ENCODE measurements around the gene AGBL5.

DNA sequence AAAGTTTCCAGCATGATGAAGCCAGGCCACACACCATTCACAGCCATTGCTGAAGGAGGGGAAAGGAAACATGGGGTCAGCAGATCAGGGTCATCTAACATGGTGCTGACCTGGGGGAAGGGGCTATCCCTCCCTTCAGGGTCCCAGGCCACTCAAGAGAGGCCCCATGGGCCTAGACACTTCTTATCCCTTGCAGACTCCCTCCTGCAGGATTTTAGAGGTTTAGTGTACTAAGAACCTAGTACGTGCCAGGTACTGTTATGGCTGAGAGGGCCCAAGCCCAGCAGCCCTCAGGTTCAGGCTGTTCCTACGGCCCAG, 43.9 kb downstream of the AGBL5 start:
- TF ChIP-seq EZH2 (IDR thresholded peaks at IDR 0.05; ENCODE audit: borderline replicate concordance, low read length) = no peak
- TF ChIP-seq, protein P1, sequence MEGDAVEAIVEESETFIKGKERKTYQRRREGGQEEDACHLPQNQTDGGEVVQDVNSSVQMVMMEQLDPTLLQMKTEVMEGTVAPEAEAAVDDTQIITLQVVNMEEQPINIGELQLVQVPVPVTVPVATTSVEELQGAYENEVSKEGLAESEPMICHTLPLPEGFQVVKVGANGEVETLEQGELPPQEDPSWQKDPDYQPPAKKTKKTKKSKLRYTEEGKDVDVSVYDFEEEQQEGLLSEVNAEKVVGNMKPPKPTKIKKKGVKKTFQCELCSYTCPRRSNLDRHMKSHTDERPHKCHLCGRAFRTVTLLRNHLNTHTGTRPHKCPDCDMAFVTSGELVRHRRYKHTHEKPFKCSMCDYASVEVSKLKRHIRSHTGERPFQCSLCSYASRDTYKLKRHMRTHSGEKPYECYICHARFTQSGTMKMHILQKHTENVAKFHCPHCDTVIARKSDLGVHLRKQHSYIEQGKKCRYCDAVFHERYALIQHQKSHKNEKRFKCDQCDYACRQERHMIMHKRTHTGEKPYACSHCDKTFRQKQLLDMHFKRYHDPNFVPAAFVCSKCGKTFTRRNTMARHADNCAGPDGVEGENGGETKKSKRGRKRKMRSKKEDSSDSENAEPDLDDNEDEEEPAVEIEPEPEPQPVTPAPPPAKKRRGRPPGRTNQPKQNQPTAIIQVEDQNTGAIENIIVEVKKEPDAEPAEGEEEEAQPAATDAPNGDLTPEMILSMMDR (IDR thresholded peaks at IDR 0.05; ENCODE audit: low read length) = no peak
